ENCODE data around the gene TNS3.

Gene TNS3

GRCh38 chr7:47371733-47372368 is 210.1 kb downstream of the TNS3 start:
- H3K27ac Mint-ChIP-seq = no peak overlapping the region
- H3K36me3 Mint-ChIP-seq (ENCODE audit: low read depth) = no peaks in the 10 kb centered on the region
- H3K4me1 Mint-ChIP-seq (ENCODE audit: low read depth) = no peaks in the 10 kb centered on the region
- no peak overlapping the region for H3K4me3 Mint-ChIP-seq
- no peaks in the 10 kb centered on the region for H3K27me3 Mint-ChIP-seq (ENCODE audit: low read depth)
- no peaks in the 10 kb centered on the region for H3K9me3 Mint-ChIP-seq

GRCh38 chr7:47371317-47371716 is 210.6 kb downstream of the TNS3 start:
- Mint-ChIP-seq H3K9me3 (no peaks in the 10 kb centered on the region), H3K36me3 (ENCODE audit: low read depth) (no peaks in the 10 kb centered on the region), H3K4me1 (ENCODE audit: low read depth) (no peaks in the 10 kb centered on the region), H3K4me3 (no peak overlapping the region), H3K27me3 (ENCODE audit: low read depth) (no peaks in the 10 kb centered on the region), H3K27ac (no peak overlapping the region)

GRCh38 chr7:47370461-47371042 is 211.4 kb downstream of the TNS3 start:
- H3K4me3 Mint-ChIP-seq = no peak overlapping the region
- H3K4me1 Mint-ChIP-seq (ENCODE audit: low read depth) = no peaks in the 10 kb centered on the region
- H3K36me3 Mint-ChIP-seq (ENCODE audit: low read depth) = no peaks in the 10 kb centered on the region
- H3K9me3 Mint-ChIP-seq = no peaks in the 10 kb centered on the region
- H3K27me3 Mint-ChIP-seq (ENCODE audit: low read depth) = no peaks in the 10 kb centered on the region
- H3K27ac Mint-ChIP-seq = no peak overlapping the region

GRCh38 chr7:47369736-47370135 is 212.2 kb downstream of the TNS3 start:
- no peak overlapping the region for H3K27ac Mint-ChIP-seq
- H3K27me3 Mint-ChIP-seq (ENCODE audit: low read depth) = no peaks in the 10 kb centered on the region
- H3K4me3 Mint-ChIP-seq = no peak overlapping the region
- no peaks in the 10 kb centered on the region for H3K36me3 Mint-ChIP-seq (ENCODE audit: low read depth)
- no peaks in the 10 kb centered on the region for H3K9me3 Mint-ChIP-seq
- H3K4me1 Mint-ChIP-seq (ENCODE audit: low read depth) = no peaks in the 10 kb centered on the region

GRCh38 chr7:47368190-47368812 is 213.6 kb downstream of the TNS3 start:
- Mint-ChIP-seq H3K4me1 (ENCODE audit: low read depth) (no peaks in the 10 kb centered on the region), H3K9me3 (no peaks in the 10 kb centered on the region), H3K36me3 (ENCODE audit: low read depth) (no peaks in the 10 kb centered on the region), H3K4me3 (no peak overlapping the region), H3K27me3 (ENCODE audit: low read depth) (no peaks in the 10 kb centered on the region), H3K27ac (no peak overlapping the region)

- no peaks in the 10 kb centered on the region for H3K9me3 Mint-ChIP-seq
- no peaks in the 10 kb centered on the region for H3K4me1 Mint-ChIP-seq (ENCODE audit: low read depth)
- H3K4me3 Mint-ChIP-seq = no peak overlapping the region
- no peaks in the 10 kb centered on the region for H3K27me3 Mint-ChIP-seq (ENCODE audit: low read depth)
- no peak overlapping the region for H3K27ac Mint-ChIP-seq
- H3K36me3 Mint-ChIP-seq (ENCODE audit: low read depth) = no peaks in the 10 kb centered on the region
Observed at GRCh38 chr7:47367369-47367768, 214.5 kb downstream of the TNS3 start.

GRCh38 chr7:47366960-47367359 is 215.0 kb downstream of the TNS3 start:
- H3K27me3 Mint-ChIP-seq (ENCODE audit: low read depth) = no peaks in the 10 kb centered on the region
- no peaks in the 10 kb centered on the region for H3K9me3 Mint-ChIP-seq
- no peak overlapping the region for H3K4me3 Mint-ChIP-seq
- H3K27ac Mint-ChIP-seq = no peak overlapping the region
- H3K36me3 Mint-ChIP-seq (ENCODE audit: low read depth) = no peaks in the 10 kb centered on the region
- H3K4me1 Mint-ChIP-seq (ENCODE audit: low read depth) = no peaks in the 10 kb centered on the region

GRCh38 chr7:47366211-47366610 is 215.7 kb downstream of the TNS3 start:
- no peak overlapping the region for H3K27ac Mint-ChIP-seq
- no peaks in the 10 kb centered on the region for H3K9me3 Mint-ChIP-seq
- no peaks in the 10 kb centered on the region for H3K27me3 Mint-ChIP-seq (ENCODE audit: low read depth)
- H3K36me3 Mint-ChIP-seq (ENCODE audit: low read depth) = no peaks in the 10 kb centered on the region
- no peak overlapping the region for H3K4me3 Mint-ChIP-seq
- H3K4me1 Mint-ChIP-seq (ENCODE audit: low read depth) = no peaks in the 10 kb centered on the region

GRCh38 chr7:47362984-47363383 is 218.9 kb downstream of the TNS3 start:
- Mint-ChIP-seq H3K27me3 (ENCODE audit: low read depth) (no peaks in the 10 kb centered on the region), H3K27ac (no peak overlapping the region)

GRCh38 chr7:47361746-47362215 is 220.1 kb downstream of the TNS3 start:
- Mint-ChIP-seq H3K36me3 (ENCODE audit: low read depth) (no peaks in the 10 kb centered on the region), H3K4me1 (ENCODE audit: low read depth) (no peaks in the 10 kb centered on the region), H3K4me3 (no peak overlapping the region), H3K27ac (no peak overlapping the region), H3K27me3 (ENCODE audit: low read depth) (no peaks in the 10 kb centered on the region), H3K9me3 (no peaks in the 10 kb centered on the region)

More at GRCh38 chr7:47362984-47363383, 218.9 kb downstream of the TNS3 start:
- Mint-ChIP-seq H3K9me3 (no peaks in the 10 kb centered on the region), H3K4me1 (ENCODE audit: low read depth) (no peaks in the 10 kb centered on the region), H3K4me3 (no peak overlapping the region), H3K36me3 (ENCODE audit: low read depth) (no peaks in the 10 kb centered on the region)

GRCh38 chr7:47361236-47361635 is 220.7 kb downstream of the TNS3 start:
- Mint-ChIP-seq H3K4me3 (no peak overlapping the region), H3K36me3 (ENCODE audit: low read depth) (no peaks in the 10 kb centered on the region), H3K9me3 (no peaks in the 10 kb centered on the region), H3K27me3 (ENCODE audit: low read depth) (no peaks in the 10 kb centered on the region), H3K27ac (no peak overlapping the region), H3K4me1 (ENCODE audit: low read depth) (no peaks in the 10 kb centered on the region)

- Mint-ChIP-seq H3K27me3 (ENCODE audit: low read depth) (no peaks in the 10 kb centered on the region), H3K4me3 (no peak overlapping the region), H3K36me3 (ENCODE audit: low read depth) (no peaks in the 10 kb centered on the region), H3K27ac (no peak overlapping the region), H3K4me1 (ENCODE audit: low read depth) (no peaks in the 10 kb centered on the region), H3K9me3 (no peaks in the 10 kb centered on the region)
Observed at GRCh38 chr7:47360301-47360900, 221.5 kb downstream of the TNS3 start.

GRCh38 chr7:47358944-47359588 is 222.8 kb downstream of the TNS3 start:
- H3K4me3 Mint-ChIP-seq = no peak overlapping the region
- no peaks in the 10 kb centered on the region for H3K9me3 Mint-ChIP-seq
- no peaks in the 10 kb centered on the region for H3K27me3 Mint-ChIP-seq (ENCODE audit: low read depth)
- no peaks in the 10 kb centered on the region for H3K36me3 Mint-ChIP-seq (ENCODE audit: low read depth)
- no peak overlapping the region for H3K27ac Mint-ChIP-seq
- no peaks in the 10 kb centered on the region for H3K4me1 Mint-ChIP-seq (ENCODE audit: low read depth)

GRCh38 chr7:47358357-47358756 is 223.6 kb downstream of the TNS3 start:
- Mint-ChIP-seq H3K4me3 (no peak overlapping the region), H3K4me1 (ENCODE audit: low read depth) (no peaks in the 10 kb centered on the region), H3K27me3 (ENCODE audit: low read depth) (no peaks in the 10 kb centered on the region), H3K9me3 (no peaks in the 10 kb centered on the region), H3K36me3 (ENCODE audit: low read depth) (no peaks in the 10 kb centered on the region), H3K27ac (no peak overlapping the region)

All from T-helper 1 cell treated with Interleukin-12 subunit alpha and Interleukin-12 subunit beta and Interleukin-4 antibody, amounts not matched to agents 30 μg/mL and 1 μg/mL, for 36 hours (primary cell).